Measurements from ENCODE around the gene PNMA8B.

The PNMA8B gene

DNA sequence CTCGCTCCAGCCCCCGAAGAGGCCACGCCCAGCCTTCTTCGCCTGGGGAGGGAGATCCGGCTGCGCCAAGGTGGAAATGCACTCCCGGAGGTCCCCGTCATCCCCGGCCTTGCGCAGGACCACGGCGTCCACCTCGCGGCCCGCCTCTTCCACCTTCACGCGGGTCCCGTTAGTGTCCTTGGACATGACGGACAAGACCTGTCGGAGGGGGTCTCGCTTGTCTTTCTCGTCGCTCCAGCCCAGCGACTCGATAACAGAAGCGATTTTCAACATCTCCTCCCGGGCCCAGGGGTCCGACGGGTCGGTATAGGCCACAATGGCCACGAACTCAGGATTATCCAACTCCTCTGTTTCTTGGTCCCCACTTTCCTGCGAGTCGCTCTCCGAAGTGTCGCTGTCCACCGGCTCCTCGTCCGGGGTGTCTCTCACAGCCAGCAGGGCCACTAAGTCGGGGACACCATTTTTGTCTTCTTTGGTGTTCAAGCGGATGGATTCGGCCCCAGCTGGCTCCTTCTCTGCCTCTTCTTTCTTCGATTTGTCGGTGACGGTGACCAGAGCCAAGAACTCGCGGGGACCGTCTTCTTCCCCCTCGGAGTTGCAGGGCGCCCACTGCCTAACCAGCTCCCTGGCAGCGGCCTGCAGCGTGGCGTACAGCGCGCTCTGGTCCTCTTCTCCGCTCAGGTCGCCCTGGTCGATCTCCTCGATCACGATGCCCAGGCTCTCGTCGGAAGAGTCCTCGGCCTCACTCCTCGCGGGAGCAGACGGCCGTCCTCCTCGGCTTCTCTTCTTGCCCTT, 1.3 kb downstream of the PNMA8B start:
- Histone ChIP-seq H3K4me1 (ENCODE audit: control insufficient read depth, insufficient read depth, low read length) (0 out of 2 replicates have a peak, but pooled peaks cover 3% of the 10 kb centered on the region), H3K27ac (ENCODE audit: extremely low read depth, low read depth, low read length) (no peak overlapping the region), H3K4me3 (ENCODE audit: low read depth, low read length) (no peak overlapping the region), H3K9me3 (ENCODE audit: control insufficient read depth, insufficient read depth, low read depth, low read length) (no peaks in the 10 kb centered on the region), H3K36me3 (ENCODE audit: control insufficient read depth in 2 of 2, insufficient read depth in 1 of 2, low read length in 2 of 2) (no peaks in the 10 kb centered on the region)
- no peak for TF ChIP-seq ZNF157 (tag by site-specific recombination; IDR thresholded peaks at IDR 0.05)
- no peak for TF ChIP-seq ZNF768 (tag by site-specific recombination; IDR thresholded peaks at IDR 0.05)
- no peak for TF ChIP-seq ZNF677 (tag by site-specific recombination; IDR thresholded peaks at IDR 0.05)
- TF ChIP-seq, protein P1, sequence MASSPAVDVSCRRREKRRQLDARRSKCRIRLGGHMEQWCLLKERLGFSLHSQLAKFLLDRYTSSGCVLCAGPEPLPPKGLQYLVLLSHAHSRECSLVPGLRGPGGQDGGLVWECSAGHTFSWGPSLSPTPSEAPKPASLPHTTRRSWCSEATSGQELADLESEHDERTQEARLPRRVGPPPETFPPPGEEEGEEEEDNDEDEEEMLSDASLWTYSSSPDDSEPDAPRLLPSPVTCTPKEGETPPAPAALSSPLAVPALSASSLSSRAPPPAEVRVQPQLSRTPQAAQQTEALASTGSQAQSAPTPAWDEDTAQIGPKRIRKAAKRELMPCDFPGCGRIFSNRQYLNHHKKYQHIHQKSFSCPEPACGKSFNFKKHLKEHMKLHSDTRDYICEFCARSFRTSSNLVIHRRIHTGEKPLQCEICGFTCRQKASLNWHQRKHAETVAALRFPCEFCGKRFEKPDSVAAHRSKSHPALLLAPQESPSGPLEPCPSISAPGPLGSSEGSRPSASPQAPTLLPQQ (tag by site-specific recombination; IDR thresholded peaks at IDR 0.05): no peak
- no peak for TF ChIP-seq ZNF335 (tag by site-specific recombination; conservative IDR thresholded peaks at IDR 0.05)
- TF ChIP-seq SCRT2 (tag by site-specific recombination; IDR thresholded peaks at IDR 0.05): 0 out of 2 replicates have a peak, but pooled peaks have one; percentile 20
- TF ChIP-seq ZNF76 (tag by site-specific recombination; IDR thresholded peaks at IDR 0.05; ENCODE audit: borderline replicate concordance, low read depth): no peak
- ChIA-PET POLR2A (no interaction called here), CTCF (no interaction called here)

- no peaks in the 10 kb centered on the region for H3K9me3 ChIP-seq (ENCODE audit: control insufficient read depth, insufficient read depth, low read depth, low read length)
- no peaks in the 10 kb centered on the region for H3K36me3 ChIP-seq (ENCODE audit: control insufficient read depth in 2 of 2, insufficient read depth in 1 of 2, low read length in 2 of 2)
- ChIA-PET CTCF (interaction anchor here (0.6 to 0.7 kb wide), 2 partner anchors 20 to 212 kb away, joined by 3 to 4 read pairs; no protein-coding TSS in a partner anchor), POLR2A (no interaction called here)
- no peak overlapping the region for H3K4me3 ChIP-seq (ENCODE audit: low read depth, low read length)
- H3K4me1 ChIP-seq (ENCODE audit: control insufficient read depth, insufficient read depth, low read length): 0 out of 2 replicates have a peak, but pooled peaks cover 3% of the 10 kb centered on the region
- H3K27ac ChIP-seq (ENCODE audit: extremely low read depth, low read depth, low read length): no peak overlapping the region
- TF ChIP-seq ZBTB44 (tag by site-specific recombination; IDR thresholded peaks at IDR 0.05): no peak
- TF ChIP-seq ZNF791 (tag by site-specific recombination; IDR thresholded peaks at IDR 0.05): no peak
- no peak for TF ChIP-seq ZFHX2 (tag by site-specific recombination; conservative IDR thresholded peaks at IDR 0.05)
- TF ChIP-seq ZNF621 (tag by site-specific recombination; IDR thresholded peaks at IDR 0.05): no peak
- no peak for TF ChIP-seq ZNF248 (tag by site-specific recombination; IDR thresholded peaks at IDR 0.05)
- TF ChIP-seq ZNF157 (tag by site-specific recombination; IDR thresholded peaks at IDR 0.05): no peak
- TF ChIP-seq, protein P2, sequence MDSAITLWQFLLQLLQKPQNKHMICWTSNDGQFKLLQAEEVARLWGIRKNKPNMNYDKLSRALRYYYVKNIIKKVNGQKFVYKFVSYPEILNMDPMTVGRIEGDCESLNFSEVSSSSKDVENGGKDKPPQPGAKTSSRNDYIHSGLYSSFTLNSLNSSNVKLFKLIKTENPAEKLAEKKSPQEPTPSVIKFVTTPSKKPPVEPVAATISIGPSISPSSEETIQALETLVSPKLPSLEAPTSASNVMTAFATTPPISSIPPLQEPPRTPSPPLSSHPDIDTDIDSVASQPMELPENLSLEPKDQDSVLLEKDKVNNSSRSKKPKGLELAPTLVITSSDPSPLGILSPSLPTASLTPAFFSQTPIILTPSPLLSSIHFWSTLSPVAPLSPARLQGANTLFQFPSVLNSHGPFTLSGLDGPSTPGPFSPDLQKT (IDR thresholded peaks at IDR 0.05; ENCODE audit: borderline replicate concordance, low read depth, low read length): no peak
- TF ChIP-seq ZSCAN5A (tag by site-specific recombination; IDR thresholded peaks at IDR 0.05): no peak
- TF ChIP-seq ZNF138 (tag by site-specific recombination; IDR thresholded peaks at IDR 0.05; ENCODE audit: borderline replicate concordance): no peak
- TF ChIP-seq, protein P3, sequence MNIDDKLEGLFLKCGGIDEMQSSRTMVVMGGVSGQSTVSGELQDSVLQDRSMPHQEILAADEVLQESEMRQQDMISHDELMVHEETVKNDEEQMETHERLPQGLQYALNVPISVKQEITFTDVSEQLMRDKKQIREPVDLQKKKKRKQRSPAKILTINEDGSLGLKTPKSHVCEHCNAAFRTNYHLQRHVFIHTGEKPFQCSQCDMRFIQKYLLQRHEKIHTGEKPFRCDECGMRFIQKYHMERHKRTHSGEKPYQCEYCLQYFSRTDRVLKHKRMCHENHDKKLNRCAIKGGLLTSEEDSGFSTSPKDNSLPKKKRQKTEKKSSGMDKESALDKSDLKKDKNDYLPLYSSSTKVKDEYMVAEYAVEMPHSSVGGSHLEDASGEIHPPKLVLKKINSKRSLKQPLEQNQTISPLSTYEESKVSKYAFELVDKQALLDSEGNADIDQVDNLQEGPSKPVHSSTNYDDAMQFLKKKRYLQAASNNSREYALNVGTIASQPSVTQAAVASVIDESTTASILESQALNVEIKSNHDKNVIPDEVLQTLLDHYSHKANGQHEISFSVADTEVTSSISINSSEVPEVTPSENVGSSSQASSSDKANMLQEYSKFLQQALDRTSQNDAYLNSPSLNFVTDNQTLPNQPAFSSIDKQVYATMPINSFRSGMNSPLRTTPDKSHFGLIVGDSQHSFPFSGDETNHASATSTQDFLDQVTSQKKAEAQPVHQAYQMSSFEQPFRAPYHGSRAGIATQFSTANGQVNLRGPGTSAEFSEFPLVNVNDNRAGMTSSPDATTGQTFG (tag by site-specific recombination; IDR thresholded peaks at IDR 0.05; ENCODE audit: borderline replicate concordance): no peak
- no peak for TF ChIP-seq ZNF843 (tag by site-specific recombination; IDR thresholded peaks at IDR 0.05)
- no peak for TF ChIP-seq ZNF639 (tag by site-specific recombination; IDR thresholded peaks at IDR 0.05)
- no peak for TF ChIP-seq ZNF560 (tag by site-specific recombination; IDR thresholded peaks at IDR 0.05; ENCODE audit: borderline replicate concordance)
- no peak for TF ChIP-seq ZNF785 (tag by site-specific recombination; IDR thresholded peaks at IDR 0.05)
These were observed 2.2 kb downstream of the PNMA8B start for GRCh38 chr19:46493236-46494145.

Data from HEK293 (cell line).